Lung microvascular endothelial cell (primary cell): ENCODE results near the gene PTPRN2. TPM values are rescaled to one million over a fixed set of nuclear protein-coding genes. Genes with fewer than 3 reads are reported as not detected.

ENCODE experiments used
- DNase-seq, 2 donors: peaks; one replicate each; pipeline versions ENCODE4 v3.0.0 to v3.0.0-alpha.2; 2010; ENCODE audit warnings: low read depth in 2 of 2
- total RNA-seq: library from RNA; depleted of rRNA; stranded (reverse); fragments of >200 nt; gene quantifications from 2 replicates; pipeline ENCODE4 v1.2.1, GENCODE V29; 2014

The PTPRN2 gene
- total RNA-seq, 1 donor from 2014 or later = 4.6 TPM

GRCh38 chr7:157528785-157529341 is 1058.8 kb downstream of the PTPRN2 start:
- no peak for DNase-seq

GRCh38 chr7:157527686-157528085 is 1059.9 kb downstream of the PTPRN2 start:
- DNase-seq = no peak

- DNase-seq = no peak
Observed at GRCh38 chr7:157526913-157527634, 1060.5 kb downstream of the PTPRN2 start.

- DNase-seq = no peak
Observed at GRCh38 chr7:157526005-157526912, 1061.4 kb downstream of the PTPRN2 start.

- DNase-seq = no peak
Observed at GRCh38 chr7:157525491-157525915, 1062.1 kb downstream of the PTPRN2 start.

- no peak for DNase-seq
Observed at GRCh38 chr7:157524731-157525130, 1062.9 kb downstream of the PTPRN2 start.

- DNase-seq = no peak
Observed at GRCh38 chr7:157523766-157524421, 1063.7 kb downstream of the PTPRN2 start.

GRCh38 chr7:157523371-157523765 is 1064.3 kb downstream of the PTPRN2 start:
- no peak for DNase-seq

- no peak for DNase-seq
Observed at GRCh38 chr7:157522954-157523353, 1064.7 kb downstream of the PTPRN2 start.

GRCh38 chr7:157522189-157522588 is 1065.4 kb downstream of the PTPRN2 start:
- no peak for DNase-seq

GRCh38 chr7:157521752-157522151 is 1065.9 kb downstream of the PTPRN2 start:
- no peak for DNase-seq

GRCh38 chr7:157521061-157521731 is 1066.4 kb downstream of the PTPRN2 start:
- no peak for DNase-seq

GRCh38 chr7:157520249-157520648 is 1067.4 kb downstream of the PTPRN2 start:
- DNase-seq = no peak

GRCh38 chr7:157519798-157520244 is 1067.8 kb downstream of the PTPRN2 start:
- no peak for DNase-seq

- DNase-seq = no peak
Observed at GRCh38 chr7:157519246-157519645, 1068.4 kb downstream of the PTPRN2 start.

- DNase-seq = no peak
Observed at GRCh38 chr7:157518514-157519175, 1069.0 kb downstream of the PTPRN2 start.

- DNase-seq = no peak
Observed at GRCh38 chr7:157517782-157518513, 1069.7 kb downstream of the PTPRN2 start.

GRCh38 chr7:157516911-157517781 is 1070.5 kb downstream of the PTPRN2 start:
- DNase-seq = no peak

GRCh38 chr7:157516311-157516710 is 1071.3 kb downstream of the PTPRN2 start:
- no peak for DNase-seq
